T-helper 9 cell (primary cell): Measurements from ENCODE around the gene PACRG.

Source experiments
- DNase-seq: peaks from one replicate; pipeline ENCODE4 v3.0.0-alpha.2; 2020

Gene PACRG

GRCh38 chr6:163255265-163255664 is 527.5 kb downstream of the PACRG start:
- DNase-seq = no peak

DNA sequence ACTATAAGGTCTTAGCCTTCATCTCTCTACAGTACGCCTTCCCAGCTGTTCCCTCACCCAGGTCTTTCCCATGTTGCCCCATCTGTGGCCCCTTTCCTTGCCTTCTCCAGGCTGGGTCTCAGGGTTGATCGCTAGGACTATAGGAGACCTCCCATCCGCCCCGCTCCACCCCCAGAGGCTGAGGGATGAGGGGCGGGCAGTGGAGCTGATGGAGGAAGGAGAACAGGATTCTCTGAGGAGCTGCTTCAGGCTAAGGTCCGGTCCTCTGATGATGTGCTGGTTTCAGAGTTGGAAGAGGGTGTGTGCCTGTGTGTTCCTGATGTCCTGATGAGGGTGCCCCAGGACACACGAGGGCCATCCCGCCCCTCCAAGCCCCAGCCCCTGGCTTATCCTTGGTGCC is 531.9 kb downstream of the PACRG start:
- no peak for DNase-seq

DNA sequence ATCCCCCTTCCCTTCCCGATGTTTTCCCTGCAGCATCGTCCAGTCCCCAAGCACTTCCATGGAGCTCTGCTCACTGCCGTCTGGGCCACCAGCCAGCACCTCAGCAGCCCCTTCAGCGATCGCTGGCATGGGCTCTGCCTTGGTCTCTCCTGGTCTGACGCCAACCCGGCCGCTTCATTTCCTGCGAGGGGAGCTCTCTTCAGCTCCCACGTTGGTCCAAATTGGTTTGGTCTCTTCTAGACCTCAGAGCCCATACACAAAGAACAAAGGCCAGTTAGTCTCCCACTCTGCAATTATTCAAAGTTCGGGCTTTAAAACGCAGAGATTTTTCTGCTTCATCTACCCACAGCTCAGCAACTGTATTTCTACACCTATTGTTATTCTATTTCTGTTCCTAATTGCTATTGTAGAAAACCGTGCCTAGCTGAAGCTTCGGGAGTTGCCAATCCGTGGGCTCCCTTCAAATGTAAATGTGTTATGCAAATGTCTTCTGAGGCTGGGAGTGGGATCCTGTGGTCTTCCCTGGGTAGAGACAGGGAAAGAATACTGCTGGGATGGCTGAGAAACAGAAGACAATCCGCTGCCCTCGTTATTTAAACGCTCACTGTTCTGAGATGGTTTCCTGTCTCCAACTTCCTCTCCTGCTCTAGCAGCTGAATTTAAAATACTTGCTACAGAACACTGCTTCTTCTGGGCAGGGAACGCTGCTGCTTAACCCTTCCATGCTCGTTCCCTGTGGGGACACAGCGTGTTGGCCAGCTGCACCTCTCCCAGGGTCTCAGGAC is 532.5 kb downstream of the PACRG start:
- no peak for DNase-seq

DNA sequence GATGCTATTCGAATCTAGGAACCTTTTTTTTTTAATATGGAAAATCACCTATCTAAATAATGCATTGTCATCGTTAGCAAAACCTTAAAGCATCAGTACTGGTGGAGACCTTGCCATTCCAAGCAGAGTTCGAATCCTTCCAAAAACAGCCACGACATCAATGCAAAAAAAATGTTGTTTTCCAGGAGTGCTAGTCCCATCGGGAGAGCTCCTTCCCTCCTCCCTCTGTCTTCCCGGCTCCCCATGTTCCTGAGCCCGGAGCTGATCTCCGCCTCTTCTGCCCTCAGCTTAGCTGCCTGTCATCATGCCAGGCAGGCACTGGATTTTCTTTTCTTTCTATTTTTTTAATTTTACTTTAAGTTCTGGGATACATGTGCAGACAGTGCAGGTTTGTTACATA is 533.1 kb downstream of the PACRG start:
- DNase-seq = no peak

DNA sequence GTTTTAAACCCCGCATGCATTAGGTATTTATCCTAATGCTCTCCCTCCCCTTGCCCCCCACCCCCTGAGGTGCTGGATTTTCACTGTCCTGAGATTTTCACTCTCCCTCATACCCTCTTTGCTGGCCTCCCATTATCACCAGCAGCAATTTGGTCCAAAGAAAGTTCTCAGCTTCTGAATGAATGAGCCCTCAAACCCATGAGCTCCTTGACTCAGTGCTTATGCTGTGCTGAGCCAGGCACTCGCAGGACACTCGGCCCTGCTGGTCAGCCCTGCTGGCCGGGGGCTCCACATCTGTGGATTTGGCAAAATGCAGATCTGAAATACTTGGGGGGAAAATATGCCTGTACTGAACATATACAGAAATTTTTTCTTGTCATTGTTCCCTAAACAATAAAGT is 533.6 kb downstream of the PACRG start:
- DNase-seq = no peak

- no peak for DNase-seq
Measured at GRCh38 chr6:163262080-163262479, 534.3 kb downstream of the PACRG start.

DNA sequence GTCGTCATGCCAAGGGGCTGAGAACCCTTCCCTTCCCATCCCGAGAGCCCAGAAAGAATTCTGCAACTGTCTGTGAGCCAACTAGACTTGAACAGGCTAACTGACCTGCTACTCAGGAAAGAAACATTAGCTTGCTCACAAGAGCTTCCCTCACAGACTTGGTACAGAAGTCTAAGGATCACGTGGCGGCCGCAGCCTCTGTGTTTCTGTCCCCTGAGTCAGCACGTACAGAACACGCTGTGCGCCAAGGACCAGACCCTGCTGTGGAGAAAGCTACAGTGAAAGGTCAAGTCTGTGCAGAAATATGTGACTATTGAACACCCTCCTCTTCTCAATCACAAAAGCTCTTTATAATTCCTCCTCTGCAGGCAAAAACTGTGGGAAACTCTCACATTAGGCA is 535.4 kb downstream of the PACRG start:
- DNase-seq = no peak

DNA sequence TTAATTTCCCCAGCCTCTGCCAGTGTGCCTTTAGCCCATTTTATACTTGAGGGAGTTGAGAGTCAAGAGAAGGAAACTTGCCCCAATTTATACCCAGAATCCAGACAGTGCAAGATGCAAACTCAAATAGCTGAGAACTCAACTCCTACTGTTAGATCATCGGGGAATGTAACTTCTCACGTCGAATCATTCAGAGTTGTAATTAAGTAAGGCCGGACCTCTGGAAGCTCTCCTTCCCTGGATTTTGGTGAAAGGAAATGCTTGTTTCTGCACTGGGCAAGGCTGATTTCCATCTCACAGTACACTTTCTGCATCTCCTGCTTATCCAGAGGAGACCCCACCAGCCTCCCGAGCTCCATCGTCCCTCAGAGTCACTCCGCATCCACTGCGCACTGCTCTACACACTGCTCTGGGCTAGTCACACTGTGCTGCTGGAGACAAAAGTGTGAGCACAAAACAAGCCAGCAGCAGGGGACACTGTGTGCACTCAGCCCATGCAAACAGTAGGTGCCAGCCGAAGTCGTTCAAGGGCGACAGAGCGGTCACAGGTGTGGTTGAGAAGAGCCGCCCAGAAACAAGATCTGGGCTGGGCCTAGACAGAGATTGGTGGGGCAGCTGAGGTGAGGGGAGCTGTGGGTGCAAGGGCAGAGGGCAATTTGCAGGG is 536.4 kb downstream of the PACRG start:
- no peak for DNase-seq

GRCh38 chr6:163264662-163265035 is 536.9 kb downstream of the PACRG start:
- DNase-seq = no peak

DNA sequence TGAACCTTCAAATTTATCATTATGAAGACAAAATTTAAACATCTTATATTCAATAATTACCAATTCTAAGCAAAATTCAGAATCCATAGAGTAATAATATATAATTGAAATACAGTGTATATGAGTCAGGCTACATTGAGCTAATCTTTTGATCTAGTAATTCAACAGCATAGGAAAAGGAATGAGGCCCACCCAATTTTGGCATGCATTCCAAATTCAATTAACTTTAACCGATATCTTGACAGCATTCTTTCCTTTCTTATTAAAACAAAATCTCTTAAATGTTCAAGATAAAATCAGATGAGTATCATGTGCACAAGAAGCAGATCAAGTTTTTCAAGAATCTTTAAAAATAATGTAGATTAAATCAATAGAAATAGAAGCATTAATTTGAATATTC is 553.9 kb downstream of the PACRG start:
- no peak for DNase-seq

GRCh38 chr6:163282672-163283071 is 554.9 kb downstream of the PACRG start:
- no peak for DNase-seq

DNA sequence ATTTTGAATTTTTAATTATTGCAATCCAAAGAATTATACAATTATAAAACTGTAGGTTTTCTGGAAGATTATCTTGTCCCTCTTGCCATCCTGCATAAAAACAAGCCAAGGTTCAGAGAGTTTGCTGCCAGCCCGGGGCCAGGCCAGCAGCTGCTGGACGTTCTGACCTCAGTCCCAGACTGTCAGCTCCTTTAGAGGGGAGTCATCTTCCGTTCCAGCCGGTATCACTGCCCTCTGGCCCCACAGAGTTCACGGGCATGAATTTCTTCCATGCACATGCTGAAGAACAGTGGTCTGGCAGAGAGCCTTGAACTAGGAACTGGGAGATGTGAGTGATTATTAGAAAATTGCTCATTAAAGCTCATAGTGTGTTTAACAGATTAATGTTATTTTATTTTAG is 556.4 kb downstream of the PACRG start:
- no peak for DNase-seq

DNA sequence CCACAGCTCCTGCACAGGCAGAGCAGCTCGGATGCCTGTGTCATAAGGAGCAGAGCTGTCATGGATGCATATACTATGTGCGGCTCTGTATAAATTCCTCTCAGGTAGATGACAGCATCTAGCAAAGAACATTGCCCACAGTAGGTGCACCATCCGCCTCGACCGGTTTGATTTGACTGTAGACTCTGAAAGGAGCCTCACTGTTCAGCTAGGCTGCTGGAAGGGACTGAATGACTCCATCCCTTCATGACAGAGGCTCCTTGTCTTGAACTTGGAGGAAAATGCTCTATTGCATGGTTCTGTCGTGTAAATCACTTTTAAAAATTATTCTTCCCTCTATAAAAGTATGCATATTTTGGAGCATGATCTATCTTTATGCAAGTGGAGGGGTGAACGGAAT is 557.9 kb downstream of the PACRG start:
- no peak for DNase-seq

GRCh38 chr6:163287626-163288025 is 559.9 kb downstream of the PACRG start:
- no peak for DNase-seq

DNA sequence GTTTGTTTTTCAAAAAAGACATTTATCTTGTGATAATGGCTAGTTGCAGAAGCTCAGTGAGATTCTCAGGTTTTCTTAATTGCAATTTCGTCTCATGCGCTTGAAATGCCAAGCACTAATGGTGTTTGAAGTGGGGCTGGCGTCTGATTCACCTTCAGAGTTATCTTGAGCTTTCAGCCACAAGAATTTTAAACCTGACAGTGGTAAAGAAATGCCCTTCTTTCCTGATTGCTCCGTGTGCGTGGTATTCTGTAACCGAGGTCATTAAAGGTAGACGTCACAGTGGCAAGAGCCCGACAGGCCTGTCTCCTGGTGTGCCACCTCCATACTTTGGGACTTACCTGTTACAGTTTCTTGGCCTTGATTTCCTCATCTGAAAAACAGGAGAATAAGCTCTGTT is 560.3 kb downstream of the PACRG start:
- no peak for DNase-seq

- DNase-seq = no peak
Measured at GRCh38 chr6:163288915-163289314, 561.1 kb downstream of the PACRG start.

DNA sequence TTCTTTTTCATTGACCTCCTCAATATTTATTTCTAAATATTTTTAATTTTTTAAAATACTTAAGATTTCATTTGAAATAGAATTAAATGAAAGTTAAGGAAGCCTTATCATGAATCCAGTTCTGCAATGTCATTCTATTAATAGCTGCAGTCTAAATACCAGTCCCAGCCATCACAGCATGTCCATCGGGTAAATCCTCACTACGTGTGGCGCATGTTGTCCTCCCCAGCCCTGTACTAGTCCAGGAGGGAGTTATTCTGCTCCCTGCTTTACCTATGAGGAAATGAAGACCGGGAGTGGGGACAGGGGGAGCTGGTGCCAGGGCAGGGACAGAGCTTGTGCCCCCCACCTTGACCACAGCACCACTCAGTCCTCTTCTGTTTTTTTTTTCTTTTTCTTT is 561.7 kb downstream of the PACRG start:
- DNase-seq = no peak

DNA sequence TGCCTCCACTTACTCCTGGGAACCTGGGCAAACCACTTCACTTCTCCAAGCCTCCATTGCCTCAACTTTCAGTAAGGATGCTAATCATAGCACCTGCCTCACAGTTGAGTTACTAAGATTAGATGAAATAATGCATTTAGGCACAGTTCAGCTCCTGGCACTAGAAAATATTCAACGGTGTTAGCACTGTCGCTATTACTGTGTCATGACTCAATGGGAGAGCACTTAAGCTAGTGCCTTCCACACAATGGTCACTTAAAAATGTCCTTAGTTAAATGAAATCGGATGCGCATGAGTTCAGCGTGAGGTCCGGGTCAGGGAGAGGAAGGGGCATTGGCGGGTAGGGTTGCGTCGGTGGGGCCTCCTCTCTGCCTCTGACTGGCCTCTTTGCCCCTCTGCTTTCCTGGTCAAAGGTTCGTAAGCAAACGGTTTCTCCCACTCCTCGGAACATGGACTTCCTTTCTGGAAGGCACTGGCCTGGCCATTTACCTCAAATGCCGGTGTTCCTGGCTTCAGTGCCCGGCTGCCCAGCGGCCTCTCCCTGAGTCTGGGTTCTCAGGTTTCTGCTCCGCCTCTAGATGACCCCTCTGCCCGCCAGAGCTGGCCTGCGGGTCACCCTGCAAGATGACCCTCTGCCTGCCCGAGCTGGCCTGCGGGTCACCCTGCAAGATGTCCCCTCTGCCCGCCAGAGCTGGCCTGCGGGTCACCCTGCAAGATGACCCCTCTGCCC is 562.9 kb downstream of the PACRG start:
- DNase-seq = no peak

DNA sequence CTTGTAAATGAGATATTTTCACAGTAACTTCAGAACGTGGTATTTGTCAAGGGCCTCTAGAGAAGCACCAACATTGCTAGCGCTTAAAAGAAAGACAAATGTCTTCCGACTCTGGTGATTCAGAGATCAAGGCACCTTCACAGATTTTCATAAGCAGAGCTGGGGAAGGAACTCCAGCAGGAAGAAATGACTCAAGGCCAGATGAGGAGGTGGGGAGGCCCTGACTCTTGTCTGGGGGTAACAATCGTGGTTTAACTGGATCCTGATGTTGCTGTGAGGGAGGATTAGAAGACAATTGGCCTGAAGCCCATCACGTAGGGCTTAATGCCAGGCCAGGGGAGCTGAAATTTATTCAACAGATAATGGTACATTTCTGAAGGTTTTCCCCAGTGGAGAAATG is 563.8 kb downstream of the PACRG start:
- DNase-seq = no peak

DNA sequence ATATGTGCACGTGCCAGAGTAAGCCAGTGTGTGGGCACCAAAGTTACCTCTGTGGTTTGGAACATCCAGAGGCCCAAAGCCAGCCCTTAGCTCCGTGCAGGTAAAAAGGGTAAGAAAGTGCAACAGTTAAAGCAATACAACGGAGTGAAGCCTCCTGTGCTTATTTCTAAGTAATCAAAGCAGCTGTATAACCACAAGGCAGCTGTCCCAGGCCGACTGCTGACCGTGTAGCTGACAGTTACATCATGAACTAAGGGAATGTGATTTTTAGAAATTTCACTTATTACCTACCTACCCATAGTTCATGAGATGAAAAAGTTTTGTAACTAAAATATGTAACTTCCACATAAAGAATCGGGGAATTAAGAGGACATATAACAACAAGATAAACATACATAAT is 565.5 kb downstream of the PACRG start:
- DNase-seq = no peak

DNA sequence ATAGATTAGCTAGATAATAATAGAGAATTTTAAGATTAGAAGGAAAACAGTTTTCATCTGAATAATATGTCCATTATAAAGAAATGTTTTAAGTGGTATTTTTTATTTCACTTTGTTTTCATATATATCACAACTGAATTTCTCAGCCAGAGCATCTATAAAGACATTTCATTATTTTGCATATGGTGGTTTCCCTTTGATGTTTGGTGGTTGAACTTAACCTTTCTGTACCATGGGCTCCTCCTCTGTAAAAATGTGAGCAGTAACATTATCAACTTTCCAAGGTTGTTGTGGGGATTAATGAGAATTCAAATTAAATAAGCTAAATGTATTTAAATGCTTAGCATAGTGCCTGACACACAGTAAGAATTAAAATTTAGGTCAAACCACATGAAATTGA is 567.0 kb downstream of the PACRG start:
- no peak for DNase-seq

DNA sequence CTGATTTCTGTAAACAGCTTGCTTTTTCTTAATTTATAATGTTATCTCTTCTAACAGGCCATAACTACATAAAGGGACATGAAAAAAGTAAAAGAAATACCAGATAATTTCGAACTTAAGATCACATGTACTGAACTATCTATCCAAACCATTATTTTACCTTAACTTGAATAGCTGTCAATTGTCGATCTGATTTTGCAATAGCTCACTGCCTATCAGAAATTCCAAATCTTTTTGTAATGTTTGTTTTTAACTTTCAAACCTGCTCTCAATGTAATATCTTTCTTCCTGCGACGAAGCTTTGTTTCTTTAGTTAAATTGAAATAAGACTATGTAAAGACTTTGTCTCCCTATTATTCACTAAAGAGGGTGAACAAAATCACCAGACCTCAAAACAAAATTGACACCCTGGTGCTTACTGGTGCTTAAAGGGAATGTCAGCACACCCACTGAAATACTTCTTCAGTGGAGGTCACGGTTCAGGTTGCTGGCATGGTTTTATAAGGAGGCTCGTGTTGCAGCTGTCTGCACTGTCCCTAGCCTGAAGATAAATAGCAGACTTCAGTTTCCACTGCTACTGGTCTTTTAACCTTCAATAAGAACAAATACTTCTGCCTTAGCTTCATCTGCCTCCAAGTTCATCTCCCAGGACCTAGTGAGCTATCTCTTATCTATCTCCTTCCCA is 569.2 kb downstream of the PACRG start:
- no peak for DNase-seq

DNA sequence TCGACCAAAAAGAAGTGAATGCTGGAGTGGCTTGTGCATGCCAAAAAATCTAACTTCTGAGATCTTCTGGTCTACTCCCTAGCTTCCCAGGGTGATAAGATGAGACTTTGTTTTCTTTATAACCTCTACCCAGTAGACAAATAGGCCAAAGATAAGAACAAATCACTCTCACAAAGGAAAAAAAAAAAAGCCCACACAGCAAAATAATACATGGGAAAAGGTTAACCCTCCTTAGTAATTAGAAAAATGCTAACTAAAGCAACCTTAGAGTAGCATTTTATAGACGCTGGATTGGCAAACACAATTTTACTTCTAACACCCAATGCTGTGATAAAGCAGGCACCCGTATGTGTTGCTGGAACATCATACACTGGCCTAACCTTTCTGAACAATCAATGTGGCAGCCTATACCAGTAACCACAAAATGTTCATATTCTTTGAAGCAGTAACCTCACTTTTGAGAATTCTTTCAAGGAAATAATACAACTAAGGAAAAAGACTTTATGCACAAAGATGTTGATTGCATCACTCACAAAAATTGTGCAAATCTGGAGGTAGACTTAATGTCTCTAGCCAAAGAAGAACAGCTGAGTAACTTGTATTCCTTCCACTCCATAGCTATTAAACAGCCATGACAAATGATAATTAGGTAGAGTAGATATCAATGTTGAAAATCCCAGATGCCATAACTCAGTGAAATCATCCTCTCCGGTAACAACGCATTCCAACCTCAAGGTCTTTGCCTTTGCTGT is 570.5 kb downstream of the PACRG start:
- DNase-seq = no peak
